Astrocyte (in vitro differentiated cells and primary cell): ENCODE results near the gene PRDM10.

Experiments used
- CTCF ChIP-seq: IDR thresholded peaks from 2 replicates; pipeline ENCODE4 v1.5.1; 2011; ENCODE audit warnings: low read depth, mild to moderate bottlenecking, inconsistent platforms, low read length, moderate library complexity; ENCODE audit not compliant: insufficient read depth
- EZH2 ChIP-seq: IDR thresholded peaks from 2 replicates; pipeline ENCODE4 v1.6.1; 2012; ENCODE audit warnings: mild to moderate bottlenecking, low read length, inconsistent platforms; ENCODE audit not compliant: insufficient read depth

DNA sequence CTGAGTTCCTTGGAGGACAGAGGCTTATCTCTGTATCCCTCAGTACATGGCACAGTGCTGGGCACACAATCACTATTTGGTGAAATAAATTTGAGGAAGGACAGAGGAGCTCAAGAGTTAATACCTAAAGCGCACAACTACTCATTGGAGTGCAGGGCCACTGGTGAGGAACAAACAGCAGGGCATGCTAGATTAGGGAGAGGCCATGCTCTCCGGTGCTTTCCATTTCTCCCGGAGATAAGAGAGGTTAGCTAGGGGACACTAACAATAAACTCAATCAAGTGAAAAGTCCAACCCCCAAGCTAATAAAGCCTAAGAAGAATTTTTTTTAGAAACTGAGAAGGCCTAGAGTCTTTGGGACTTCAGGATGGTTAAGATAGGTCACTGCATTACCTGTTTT, 136.3 kb downstream of the PRDM10 start:
- TF ChIP-seq CTCF (no peak), EZH2 (no peak)
